Trophoblast cell (in vitro differentiated cells and primary cell): ENCODE results near the gene CNTFR.

Experiments used
- DNase-seq, 2 donors: peaks; one replicate each; pipeline ENCODE4 v3.0.0-alpha.2; 2016
- H2AFZ ChIP-seq: 2 replicates; pipeline ENCODE4 v1.6.1; 2013; ENCODE audit warnings: low read length, moderate library complexity, mild to moderate bottlenecking; ENCODE audit not compliant: insufficient read depth, poor library complexity
- H2AK5ac ChIP-seq: 2 replicates; pipeline ENCODE4 v1.6.1; 2013; ENCODE audit warnings: mild to moderate bottlenecking, low read length
- H2BK120ac ChIP-seq: 2 replicates; pipeline ENCODE4 v1.6.1; 2013; ENCODE audit warnings: low read length, mild to moderate bottlenecking, moderate library complexity; ENCODE audit not compliant: insufficient read depth, poor library complexity
- H2BK12ac ChIP-seq: 2 replicates; pipeline ENCODE4 v1.6.1; 2013; ENCODE audit warnings: mild to moderate bottlenecking, low read length, moderate library complexity
- H2BK5ac ChIP-seq: 2 replicates; pipeline ENCODE4 v1.6.1; 2013; ENCODE audit warnings: low read length, low read depth, moderate library complexity, mild to moderate bottlenecking; ENCODE audit not compliant: poor library complexity
- H3K14ac ChIP-seq: 2 replicates; pipeline ENCODE4 v1.6.1; 2013; ENCODE audit warnings: mild to moderate bottlenecking, low read length
- H3K18ac ChIP-seq: 2 replicates; pipeline ENCODE4 v1.6.1; 2013; ENCODE audit warnings: mild to moderate bottlenecking, low read length
- H3K23ac ChIP-seq: 2 replicates; pipeline ENCODE4 v1.6.1; 2013; ENCODE audit warnings: low read length
- H3K27ac ChIP-seq: 2 replicates; pipeline ENCODE4 v1.5.1; 2013; ENCODE audit warnings: low read depth, mild to moderate bottlenecking, inconsistent platforms, low read length, moderate library complexity
- H3K27me3 ChIP-seq: 2 replicates; pipeline ENCODE4 v1.6.1; 2013; ENCODE audit warnings: inconsistent platforms, mild to moderate bottlenecking, low read length, moderate library complexity; ENCODE audit not compliant: insufficient read depth
- H3K36me3 ChIP-seq, 2 experiments: 1 replicate in 1 of 2; 2 replicates in 1 of 2; pipeline ENCODE4 v1.6.1; 2013; ENCODE audit warnings: low read length in 2 of 2, mild to moderate bottlenecking in 2 of 2, moderate library complexity in 1 of 2; ENCODE audit not compliant: insufficient read depth in 2 of 2, control insufficient read depth in 1 of 2
- H3K4ac ChIP-seq: 2 replicates; pipeline ENCODE4 v1.6.1; 2013; ENCODE audit warnings: low read depth, mild to moderate bottlenecking, low read length, moderate library complexity
- H3K4me1 ChIP-seq, 2 experiments: 1 replicate in 1 of 2; 2 replicates in 1 of 2; pipeline ENCODE4 v1.6.1; 2013; ENCODE audit warnings: low read length in 2 of 2, mild to moderate bottlenecking in 2 of 2, moderate library complexity in 1 of 2; ENCODE audit not compliant: insufficient read depth in 2 of 2, control insufficient read depth in 1 of 2
- H3K4me2 ChIP-seq: 2 replicates; pipeline ENCODE4 v1.6.1; 2013; ENCODE audit warnings: inconsistent platforms, mild to moderate bottlenecking, low read length, moderate library complexity
- H3K4me3 ChIP-seq: 2 replicates; pipeline ENCODE4 v1.5.1; 2013; ENCODE audit warnings: mild to moderate bottlenecking, low read depth, low read length, inconsistent platforms
- H3K79me1 ChIP-seq: one replicate; pipeline ENCODE4 v1.6.1; 2013; ENCODE audit warnings: low read length
- H3K79me2 ChIP-seq: 2 replicates; pipeline ENCODE4 v1.6.1; 2013; ENCODE audit warnings: low read length, mild to moderate bottlenecking; ENCODE audit not compliant: control insufficient read depth, insufficient read depth, poor library complexity
- H3K9ac ChIP-seq: 2 replicates; pipeline ENCODE4 v1.6.1; 2013; ENCODE audit warnings: mild to moderate bottlenecking, low read length
- H3K9me3 ChIP-seq: 2 replicates; pipeline ENCODE4 v1.6.1; 2013; ENCODE audit warnings: low read depth, mild to moderate bottlenecking, control low read depth, inconsistent platforms, low read length; ENCODE audit not compliant: insufficient read depth
- H4K12ac ChIP-seq: 2 replicates; pipeline ENCODE4 v1.6.1; 2013; ENCODE audit warnings: low read depth, mild to moderate bottlenecking, low read length, moderate library complexity
- H4K8ac ChIP-seq: 2 replicates; pipeline ENCODE4 v1.6.1; 2013; ENCODE audit warnings: low read depth, mild to moderate bottlenecking, low read length, moderate library complexity
- H4K91ac ChIP-seq: one replicate; pipeline ENCODE4 v1.6.1; 2013; ENCODE audit warnings: low read depth, mild to moderate bottlenecking, low read length, moderate library complexity
- WGBS: extraction: QIAGEN DNeasy Blood & Tissue Kit; methylation state at CpG from one replicate; pipeline ENCODE4 v1.1.7; 2013; ENCODE audit warnings: missing lambda C conversion rate; ENCODE audit not compliant: insufficient read length, insufficient coverage; ENCODE audit errors: extremely low coverage; 5-methylcytosine and 5-hydroxymethylcytosine counted together

The CNTFR gene

DNA sequence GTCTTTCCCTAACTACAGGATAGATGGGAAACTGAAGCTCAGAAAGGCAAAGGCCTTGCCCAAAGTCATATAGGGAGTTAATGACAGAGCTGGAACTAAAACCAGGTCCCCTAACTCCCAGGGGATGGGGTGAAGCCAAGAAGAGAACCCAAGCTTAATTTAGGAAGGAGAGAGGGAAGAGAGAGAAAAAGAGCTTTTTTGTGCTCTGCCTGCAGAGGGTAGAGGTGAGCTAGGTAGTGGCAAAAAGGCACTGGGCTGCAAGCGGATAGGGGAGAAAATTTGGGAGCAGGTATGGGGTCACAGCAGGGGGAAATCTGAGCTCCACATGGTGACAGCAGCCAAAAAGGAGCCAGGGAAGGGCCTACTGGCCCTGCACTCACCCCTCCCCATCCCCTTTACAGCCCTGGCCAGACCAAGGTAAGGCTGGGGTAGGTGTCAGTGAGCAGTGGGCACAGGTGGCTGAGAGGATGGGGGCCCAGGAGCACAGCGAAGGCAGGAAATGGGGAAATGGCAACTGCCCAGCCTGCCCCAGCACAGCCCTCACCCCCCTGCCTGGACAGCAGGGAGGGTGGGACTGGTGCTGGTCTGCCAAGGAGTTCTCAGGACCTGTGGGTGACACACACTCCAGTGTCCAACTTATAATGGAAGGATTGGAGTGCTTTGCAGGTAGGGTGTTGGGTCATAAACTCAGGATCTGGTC lies 70.1 kb downstream of the CNTFR start:
- DNase-seq: no peak
- no peak overlapping the region for H2BK120ac ChIP-seq
- no peak overlapping the region for H3K18ac ChIP-seq
- H4K8ac ChIP-seq: no peak overlapping the region
- H2AFZ ChIP-seq: no peak overlapping the region
- H3K27ac ChIP-seq: no peak overlapping the region
- no peak overlapping the region for H2BK12ac ChIP-seq
- no peak overlapping the region for H3K23ac ChIP-seq
- no peak overlapping the region for H3K4me3 ChIP-seq
- no peak overlapping the region for H3K9ac ChIP-seq
- H3K14ac ChIP-seq: no peak overlapping the region
- no CpG with 5 or more reads among the region's 2 CpGs for WGBS
- no peaks in the 10 kb centered on the region for H3K27me3 ChIP-seq
- H3K4ac ChIP-seq: no peak overlapping the region
- peaks cover 3 to 10% of the 10 kb centered on the region in 2 experiments for H3K4me1 ChIP-seq
- H3K79me1 ChIP-seq: no peaks in the 10 kb centered on the region
- H3K4me2 ChIP-seq: no peak overlapping the region
- H4K91ac ChIP-seq: no peak overlapping the region
- no peaks in the 10 kb centered on the region for H3K36me3 ChIP-seq
- no peaks in the 10 kb centered on the region for H3K79me2 ChIP-seq
- peaks cover 4% of the 10 kb centered on the region for H3K9me3 ChIP-seq
- no peak overlapping the region for H4K12ac ChIP-seq
- H2BK5ac ChIP-seq: no peak overlapping the region
- no peak overlapping the region for H2AK5ac ChIP-seq

DNA sequence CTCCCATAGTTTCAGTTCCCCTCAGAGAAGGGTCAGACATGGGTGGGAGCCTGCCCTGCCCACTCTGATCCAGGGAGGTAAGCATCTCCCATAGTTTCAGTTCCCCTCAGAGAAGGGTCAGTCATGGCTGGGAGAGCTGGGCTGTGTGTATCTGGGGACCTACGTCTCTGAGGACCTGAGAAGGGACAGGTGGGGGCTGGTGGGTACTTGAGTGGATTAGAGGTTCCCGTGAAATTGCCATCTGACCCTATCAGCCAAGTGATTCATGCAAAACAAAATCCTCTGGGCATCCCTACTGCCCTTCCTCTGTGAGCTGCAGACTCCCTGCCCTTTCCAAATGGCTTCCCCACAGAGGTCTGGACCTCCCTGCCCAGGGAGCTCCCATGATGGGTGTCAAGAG lies 70.6 kb downstream of the CNTFR start:
- no peak for DNase-seq
- no peak overlapping the region for H3K27ac ChIP-seq
- H3K4ac ChIP-seq: no peak overlapping the region
- no peaks in the 10 kb centered on the region for H3K36me3 ChIP-seq
- no peak overlapping the region for H3K4me3 ChIP-seq
- no peak overlapping the region for H2BK12ac ChIP-seq
- no peak overlapping the region for H4K91ac ChIP-seq
- no peak overlapping the region for H4K12ac ChIP-seq
- no peak overlapping the region for H4K8ac ChIP-seq
- peaks cover 3 to 10% of the 10 kb centered on the region in 2 experiments for H3K4me1 ChIP-seq
- WGBS: no CpG with 5 or more reads among the region's 2 CpGs
- H3K9ac ChIP-seq: no peak overlapping the region
- no peak overlapping the region for H2AK5ac ChIP-seq
- H3K79me2 ChIP-seq: no peaks in the 10 kb centered on the region
- H3K18ac ChIP-seq: no peak overlapping the region
- H2BK5ac ChIP-seq: no peak overlapping the region
- no peak overlapping the region for H3K23ac ChIP-seq
- no peak overlapping the region for H2BK120ac ChIP-seq
- H2AFZ ChIP-seq: no peak overlapping the region
- no peaks in the 10 kb centered on the region for H3K79me1 ChIP-seq
- H3K9me3 ChIP-seq: peaks cover 4% of the 10 kb centered on the region
- no peak overlapping the region for H3K4me2 ChIP-seq
- no peaks in the 10 kb centered on the region for H3K27me3 ChIP-seq
- H3K14ac ChIP-seq: no peak overlapping the region

DNA sequence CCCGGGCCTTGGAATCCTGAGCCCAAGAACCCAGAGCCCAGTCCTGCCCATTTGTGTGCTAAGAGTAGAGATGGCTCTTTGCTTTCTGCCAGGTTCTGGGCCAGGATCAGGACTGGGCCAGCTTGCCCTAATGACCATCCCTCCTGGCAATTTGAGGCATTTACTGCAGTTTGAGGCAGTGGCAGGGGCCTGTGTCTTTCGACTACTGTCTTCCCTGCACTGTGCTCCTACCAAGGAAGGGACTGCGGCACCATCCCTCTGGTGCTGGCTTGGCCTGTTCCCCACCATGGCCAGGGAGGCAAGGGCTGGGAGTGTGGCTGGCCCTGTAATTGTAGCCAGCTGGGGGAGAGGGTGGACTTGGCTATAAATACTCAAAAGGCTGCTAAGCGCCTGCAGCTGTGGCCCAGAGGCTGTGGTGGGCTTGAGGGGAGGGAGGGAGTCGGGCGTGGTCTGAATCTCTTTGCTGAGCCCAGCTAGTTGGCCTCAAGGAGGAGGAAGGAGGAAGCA lies 71.4 kb downstream of the CNTFR start:
- no peak for DNase-seq
- Histone ChIP-seq H3K14ac (no peak overlapping the region), H3K9ac (no peak overlapping the region), H4K91ac (no peak overlapping the region), H3K4me2 (no peak overlapping the region), H3K36me3 (no peaks in the 10 kb centered on the region), H3K18ac (no peak overlapping the region), H3K4me3 (no peak overlapping the region), H4K8ac (no peak overlapping the region), H2BK12ac (no peak overlapping the region), H3K4ac (no peak overlapping the region), H3K79me1 (no peaks in the 10 kb centered on the region), H3K27me3 (no peaks in the 10 kb centered on the region), H3K27ac (no peak overlapping the region), H2AFZ (no peak overlapping the region), H2BK5ac (no peak overlapping the region), H3K79me2 (no peaks in the 10 kb centered on the region), H2BK120ac (no peak overlapping the region), H2AK5ac (no peak overlapping the region), H3K9me3 (peaks cover 2% of the 10 kb centered on the region), H3K23ac (no peak overlapping the region), H3K4me1 (peaks cover 3 to 4% of the 10 kb centered on the region in 2 experiments), H4K12ac (no peak overlapping the region)
- no CpG with 5 or more reads among the region's 6 CpGs for WGBS

DNA sequence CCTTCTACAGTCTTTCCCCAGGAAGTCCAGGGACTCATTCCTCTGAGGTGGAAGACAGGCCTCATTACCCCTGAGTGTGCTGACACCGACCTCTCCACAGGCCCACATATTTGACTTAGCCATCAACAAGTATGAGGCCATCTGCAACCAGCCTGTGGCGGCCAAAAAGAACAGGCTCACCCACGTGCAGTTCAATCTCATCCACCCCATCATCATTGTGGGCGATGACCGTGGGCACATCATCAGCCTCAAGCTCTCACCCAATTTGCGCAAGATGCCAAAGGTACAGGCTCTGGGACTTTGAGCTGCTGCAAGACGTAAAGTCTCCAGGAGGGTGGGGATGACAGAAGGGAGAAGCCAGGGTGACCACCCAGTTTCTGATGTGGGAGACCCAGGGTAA lies 72.3 kb downstream of the CNTFR start:
- Histone ChIP-seq H3K23ac (no peak overlapping the region), H3K4me2 (no peak overlapping the region)
- no CpG with 5 or more reads among the region's 7 CpGs for WGBS

More for the DNA sequence above, 72.3 kb downstream of the CNTFR start:
- no peak overlapping the region for H2BK120ac ChIP-seq
- no peak overlapping the region for H4K8ac ChIP-seq
- H2AFZ ChIP-seq: no peak overlapping the region
- peaks cover 0 to 5% of the 10 kb centered on the region in 2 experiments for H3K4me1 ChIP-seq
- H3K4me3 ChIP-seq: no peak overlapping the region
- H3K14ac ChIP-seq: no peak overlapping the region
- H4K12ac ChIP-seq: no peak overlapping the region
- H4K91ac ChIP-seq: no peak overlapping the region
- H2BK5ac ChIP-seq: no peak overlapping the region
- no peak overlapping the region for H3K27ac ChIP-seq
- no peak overlapping the region for H2AK5ac ChIP-seq
- no peak overlapping the region for H3K9ac ChIP-seq
- H3K79me1 ChIP-seq: no peaks in the 10 kb centered on the region
- H3K9me3 ChIP-seq: peaks cover under 1% of the 10 kb centered on the region
- H3K27me3 ChIP-seq: no peaks in the 10 kb centered on the region
- no peak overlapping the region for H3K4ac ChIP-seq
- no peak overlapping the region for H2BK12ac ChIP-seq
- DNase-seq: no peak
- no peak overlapping the region for H3K18ac ChIP-seq
- H3K79me2 ChIP-seq: no peaks in the 10 kb centered on the region
- no peaks in the 10 kb centered on the region for H3K36me3 ChIP-seq
